ENCODE data around the gene MCM3.

The MCM3 gene

GRCh38 chr6:52216932-52217575, 67.5 kb downstream of the MCM3 start:
- Histone ChIP-seq H3K9me2 (replicated peaks; ENCODE audit: control insufficient read depth, low read length) (no peaks in the 10 kb centered on the region), H3K4me3 (ENCODE audit: low read length) (no peak overlapping the region), H3K4me1 (ENCODE audit: control insufficient read depth, low read length) (no peaks in the 10 kb centered on the region), H3K9me3 (ENCODE audit: control insufficient read depth, insufficient read depth, low read length) (no peaks in the 10 kb centered on the region), H3K36me3 (ENCODE audit: control insufficient read depth, low read length) (no peaks in the 10 kb centered on the region), H3K79me2 (ENCODE audit: control insufficient read depth, low read length) (no peaks in the 10 kb centered on the region), H3K27me3 (ENCODE audit: control insufficient read depth, low read length) (0 out of 2 replicates have a peak, but pooled peaks cover 10% of the 10 kb centered on the region), H3K4me2 (ENCODE audit: low read length) (no peak overlapping the region), H3F3A (ENCODE audit: control insufficient read depth, insufficient read depth) (no peaks in the 10 kb centered on the region), H4K20me1 (ENCODE audit: control insufficient read depth, insufficient read depth, low read depth, low read length) (no peaks in the 10 kb centered on the region), H3K27ac (ENCODE audit: low read depth, low read length) (no peak overlapping the region)
- TF ChIP-seq, protein P1, sequence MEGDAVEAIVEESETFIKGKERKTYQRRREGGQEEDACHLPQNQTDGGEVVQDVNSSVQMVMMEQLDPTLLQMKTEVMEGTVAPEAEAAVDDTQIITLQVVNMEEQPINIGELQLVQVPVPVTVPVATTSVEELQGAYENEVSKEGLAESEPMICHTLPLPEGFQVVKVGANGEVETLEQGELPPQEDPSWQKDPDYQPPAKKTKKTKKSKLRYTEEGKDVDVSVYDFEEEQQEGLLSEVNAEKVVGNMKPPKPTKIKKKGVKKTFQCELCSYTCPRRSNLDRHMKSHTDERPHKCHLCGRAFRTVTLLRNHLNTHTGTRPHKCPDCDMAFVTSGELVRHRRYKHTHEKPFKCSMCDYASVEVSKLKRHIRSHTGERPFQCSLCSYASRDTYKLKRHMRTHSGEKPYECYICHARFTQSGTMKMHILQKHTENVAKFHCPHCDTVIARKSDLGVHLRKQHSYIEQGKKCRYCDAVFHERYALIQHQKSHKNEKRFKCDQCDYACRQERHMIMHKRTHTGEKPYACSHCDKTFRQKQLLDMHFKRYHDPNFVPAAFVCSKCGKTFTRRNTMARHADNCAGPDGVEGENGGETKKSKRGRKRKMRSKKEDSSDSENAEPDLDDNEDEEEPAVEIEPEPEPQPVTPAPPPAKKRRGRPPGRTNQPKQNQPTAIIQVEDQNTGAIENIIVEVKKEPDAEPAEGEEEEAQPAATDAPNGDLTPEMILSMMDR (IDR thresholded peaks at IDR 0.05; ENCODE audit: low read depth, low read length, poor library complexity, severe bottlenecking) = no peak
- TF ChIP-seq EZH2phosphoT487 (IDR thresholded peaks at IDR 0.05; ENCODE audit: borderline replicate concordance, low read length) = no peak

GRCh38 chr6:52215787-52216186, 68.8 kb downstream of the MCM3 start:
- no peaks in the 10 kb centered on the region for H3F3A ChIP-seq (ENCODE audit: control insufficient read depth, insufficient read depth)
- H3K9me3 ChIP-seq (ENCODE audit: control insufficient read depth, insufficient read depth, low read length) = no peaks in the 10 kb centered on the region
- no peak overlapping the region for H3K4me2 ChIP-seq (ENCODE audit: low read length)
- no peaks in the 10 kb centered on the region for H3K9me2 ChIP-seq (replicated peaks; ENCODE audit: control insufficient read depth, low read length)
- TF ChIP-seq EZH2phosphoT487 (IDR thresholded peaks at IDR 0.05; ENCODE audit: borderline replicate concordance, low read length) = no peak
- no peaks in the 10 kb centered on the region for H4K20me1 ChIP-seq (ENCODE audit: control insufficient read depth, insufficient read depth, low read depth, low read length)
- 0 out of 2 replicates have a peak, but pooled peaks cover 10% of the 10 kb centered on the region for H3K27me3 ChIP-seq (ENCODE audit: control insufficient read depth, low read length)
- no peak overlapping the region for H3K4me3 ChIP-seq (ENCODE audit: low read length)
- no peaks in the 10 kb centered on the region for H3K4me1 ChIP-seq (ENCODE audit: control insufficient read depth, low read length)
- no peaks in the 10 kb centered on the region for H3K36me3 ChIP-seq (ENCODE audit: control insufficient read depth, low read length)
- H3K27ac ChIP-seq (ENCODE audit: low read depth, low read length) = no peak overlapping the region
- H3K79me2 ChIP-seq (ENCODE audit: control insufficient read depth, low read length) = no peaks in the 10 kb centered on the region

Data from DOHH2 (cell line).